H9 (cell line): ENCODE results near the gene TNIK. TPM values are rescaled to one million over a fixed set of nuclear protein-coding genes. Genes with fewer than 3 reads are reported as not detected.

Experiments
- DNase-seq: peaks from one replicate; pipeline ENCODE4 v3.0.0-alpha.2; 2017
- H2AFZ ChIP-seq: one replicate; pipeline ENCODE4 v1.6.1; 2013; ENCODE audit warnings: mild to moderate bottlenecking, low read length, control low read depth, moderate library complexity
- H2AK5ac ChIP-seq: 2 replicates; pipeline ENCODE4 v1.6.1; 2013; ENCODE audit warnings: low read length, control low read depth, mixed read lengths; ENCODE audit not compliant: insufficient read length
- H2BK120ac ChIP-seq: one replicate; pipeline ENCODE4 v1.6.1; 2013; ENCODE audit warnings: low read depth, mild to moderate bottlenecking, low read length, control low read depth, inconsistent platforms; ENCODE audit not compliant: poor library complexity, severe bottlenecking
- H2BK12ac ChIP-seq: 2 replicates; pipeline ENCODE4 v1.6.1; 2013; ENCODE audit warnings: low read length, control low read depth, mixed read lengths, low read depth; ENCODE audit not compliant: insufficient read length
- H2BK15ac ChIP-seq: 2 replicates; pipeline ENCODE4 v1.6.1; 2013; ENCODE audit warnings: low read depth, low read length, control low read depth
- H2BK20ac ChIP-seq: one replicate; pipeline ENCODE4 v1.6.1; 2013; ENCODE audit warnings: low read depth, mild to moderate bottlenecking, low read length, control low read depth, inconsistent platforms; ENCODE audit not compliant: poor library complexity, severe bottlenecking
- H2BK5ac ChIP-seq: 2 replicates; pipeline ENCODE4 v1.6.1; 2013; ENCODE audit warnings: low read length, control low read depth, mixed read lengths; ENCODE audit not compliant: insufficient read length
- H3K14ac ChIP-seq: 2 replicates; pipeline ENCODE4 v1.6.1; 2013; ENCODE audit warnings: low read length, control low read depth; ENCODE audit not compliant: insufficient read depth
- H3K18ac ChIP-seq: 2 replicates; pipeline ENCODE4 v1.6.1; 2013; ENCODE audit warnings: low read depth, mild to moderate bottlenecking, mixed read lengths, low read length, control low read depth; ENCODE audit not compliant: insufficient read length
- H3K23ac ChIP-seq: 2 replicates; pipeline ENCODE4 v1.6.1; 2013; ENCODE audit warnings: low read length, control low read depth, mixed read lengths, low read depth; ENCODE audit not compliant: insufficient read length
- H3K23me2 ChIP-seq: 2 replicates; pipeline ENCODE4 v1.6.1; 2013; ENCODE audit warnings: low read depth, mild to moderate bottlenecking, mixed read lengths, low read length, control low read depth; ENCODE audit not compliant: insufficient read length, poor library complexity, severe bottlenecking
- H3K27ac ChIP-seq: 2 replicates; pipeline ENCODE4 v1.5.1; 2013; ENCODE audit warnings: low read length, control low read depth, mixed read lengths, low read depth; ENCODE audit not compliant: insufficient read length
- H3K27me3 ChIP-seq: 2 replicates; pipeline ENCODE4 v1.6.1; 2013; ENCODE audit warnings: low read length, control low read depth, inconsistent platforms; ENCODE audit not compliant: insufficient read depth
- H3K4ac ChIP-seq: 2 replicates; pipeline ENCODE4 v1.6.1; 2013; ENCODE audit warnings: low read depth, mild to moderate bottlenecking, control low read depth, inconsistent platforms, low read length, moderate library complexity
- H3K4me1 ChIP-seq: 2 replicates; pipeline ENCODE4 v1.6.1; 2013; ENCODE audit warnings: low read length, control low read depth, inconsistent platforms; ENCODE audit not compliant: insufficient read depth
- H3K4me2 ChIP-seq: 2 replicates; pipeline ENCODE4 v1.6.1; 2013; ENCODE audit warnings: low read length, control low read depth, mixed read lengths; ENCODE audit not compliant: insufficient read length, insufficient read depth
- H3K56ac ChIP-seq: 2 replicates; pipeline ENCODE4 v1.6.1; 2013; ENCODE audit warnings: low read depth, mild to moderate bottlenecking, mixed read lengths, low read length, control low read depth; ENCODE audit not compliant: insufficient read length
- H3K79me1 ChIP-seq: 2 replicates; pipeline ENCODE4 v1.6.1; 2013; ENCODE audit warnings: low read depth, mild to moderate bottlenecking, moderate library complexity, low read length, control low read depth, inconsistent platforms; ENCODE audit not compliant: insufficient read depth, poor library complexity, severe bottlenecking
- H3K79me2 ChIP-seq: 2 replicates; pipeline ENCODE4 v1.6.1; 2013; ENCODE audit warnings: low read length, control low read depth, inconsistent platforms; ENCODE audit not compliant: insufficient read depth
- H3K9ac ChIP-seq: 2 replicates; pipeline ENCODE4 v1.6.1; 2013; ENCODE audit warnings: low read length, control low read depth, mixed read lengths; ENCODE audit not compliant: insufficient read length; ENCODE audit errors: extremely low read depth
- H3K9me3 ChIP-seq: one replicate; pipeline ENCODE4 v1.6.1; 2013; ENCODE audit warnings: low read depth, low read length, inconsistent platforms; ENCODE audit not compliant: control insufficient read depth
- H3T11ph ChIP-seq: one replicate; pipeline ENCODE4 v1.6.1; 2013; ENCODE audit warnings: mild to moderate bottlenecking, low read length, control low read depth, inconsistent platforms
- H4K20me1 ChIP-seq: one replicate; pipeline ENCODE4 v1.6.1; 2013; ENCODE audit not compliant: control insufficient read depth, insufficient read length, insufficient read depth
- H4K5ac ChIP-seq: 2 replicates; pipeline ENCODE4 v1.6.1; 2013; ENCODE audit warnings: low read depth, mild to moderate bottlenecking, mixed read lengths, low read length, control low read depth; ENCODE audit not compliant: insufficient read length
- H4K8ac ChIP-seq: replicated peaks from 2 replicates; pipeline ENCODE4 v1.6.1; 2013; ENCODE audit warnings: low read length, control low read depth, mixed read lengths, low read depth; ENCODE audit not compliant: insufficient read length
- H4K91ac ChIP-seq: 2 replicates; pipeline ENCODE4 v1.6.1; 2013; ENCODE audit warnings: low read depth, mild to moderate bottlenecking, moderate library complexity, mixed read lengths, low read length, control low read depth; ENCODE audit not compliant: insufficient read length
- H3K27ac Mint-ChIP-seq, 3 experiments: 2 replicates in 2 of 3; 3 replicates in 1 of 3; pipeline ENCODE4 v1.8.0; 2020 to 2021; ENCODE audit warnings: mixed read lengths in 3 of 3, mild to moderate bottlenecking in 1 of 3, moderate library complexity in 1 of 3
- H3K27me3 Mint-ChIP-seq: 2 replicates; pipeline ENCODE4 v1.8.0; 2021; ENCODE audit warnings: low read depth, mild to moderate bottlenecking, moderate library complexity, mixed read lengths
- H3K36me3 Mint-ChIP-seq, 3 experiments: 2 replicates in 2 of 3; 3 replicates in 1 of 3; pipeline ENCODE4 v1.8.0; 2020 to 2021; ENCODE audit warnings: low read depth in 3 of 3, mixed read lengths in 3 of 3; ENCODE audit not compliant: insufficient read depth in 1 of 3
- H3K4me1 Mint-ChIP-seq, 2 experiments: 2 replicates each; pipeline ENCODE4 v1.8.0; 2020; ENCODE audit warnings: mixed read lengths in 2 of 2
- H3K4me3 Mint-ChIP-seq, 2 experiments: 2 replicates in 1 of 2; 3 replicates in 1 of 2; pipeline ENCODE4 v1.8.0; 2020 to 2021; ENCODE audit warnings: mild to moderate bottlenecking in 2 of 2, mixed read lengths in 2 of 2, moderate library complexity in 1 of 2
- H3K9me3 Mint-ChIP-seq, 2 experiments: 2 replicates in 1 of 2; 3 replicates in 1 of 2; pipeline ENCODE4 v1.8.0; 2020; ENCODE audit warnings: mild to moderate bottlenecking in 2 of 2, mixed read lengths in 2 of 2, moderate library complexity in 1 of 2
- CTCF ChIP-seq: fragments of 200-600 bp; sonication (generic); conservative IDR thresholded peaks from 3 replicates; pipeline ENCODE4 v1.8.0; 2021; ENCODE audit warnings: antibody characterized with exemption, mild to moderate bottlenecking
- WGBS: extraction: QIAGEN DNeasy Blood & Tissue Kit; methylation state at CpG from one replicate; pipeline ENCODE4 v1.1.7; 2013; ENCODE audit warnings: missing lambda C conversion rate, low lambda C conversion rate, mixed read lengths; ENCODE audit not compliant: insufficient read length; ENCODE audit errors: extremely low coverage; 5-methylcytosine and 5-hydroxymethylcytosine counted together
- total RNA-seq: library from RNA; stranded (reverse); gene quantifications from 2 replicates; pipeline ENCODE4 v1.2.1, GENCODE V29; 2021

TNIK gene
- total RNA-seq, 1 experiment from 2014 or later, result 15.9 TPM

- peaks cover 19 to 26% of the 10 kb centered on the region in 2 experiments for H3K4me1 Mint-ChIP-seq
- no peak overlapping the region for H3K4me3 Mint-ChIP-seq
- Histone ChIP-seq H2BK5ac (no peak overlapping the region), H2BK15ac (no peak overlapping the region), H4K20me1 (no peaks in the 10 kb centered on the region), H3K4ac (no peak overlapping the region), H3K27me3 (no peaks in the 10 kb centered on the region), H3K4me1 (peaks cover 7% of the 10 kb centered on the region; the same call in 1 of the 2 replicates), H2AFZ (no peak overlapping the region), H3K23me2 (no peaks in the 10 kb centered on the region), H2BK20ac (no peak overlapping the region), H3K56ac (no peak overlapping the region), H2BK12ac (no peak overlapping the region), H4K5ac (no peak overlapping the region), H3K9me3 (no peaks in the 10 kb centered on the region), H3K14ac (no peak overlapping the region), H3T11ph (no peak overlapping the region), H3K18ac (no peak overlapping the region), H3K79me2 (no peaks in the 10 kb centered on the region), H4K91ac (no peak overlapping the region), H3K23ac (no peak overlapping the region), H4K8ac (no peak overlapping the region), H2AK5ac (no peak overlapping the region), H3K4me2 (no peak overlapping the region), H2BK120ac (no peak overlapping the region), H3K9ac (no peak overlapping the region), H3K79me1 (no peaks in the 10 kb centered on the region), H3K27ac (no peak overlapping the region)
- DNase-seq, result no peak
- H3K9me3 Mint-ChIP-seq, result no peaks in the 10 kb centered on the region; a peak in 1 of 5 replicates
- TF ChIP-seq CTCF, result no peak
- H3K27ac Mint-ChIP-seq, result peak overlapping the region in 1 of 3 experiments; percentile 36; a peak in 1 of 7 replicates
- H3K27me3 Mint-ChIP-seq, result no peaks in the 10 kb centered on the region
- H3K36me3 Mint-ChIP-seq, result no peaks in the 10 kb centered on the region; a peak in 1 of 7 replicates
- no CpG with 5 or more reads among the region's 9 CpGs for WGBS
Observed at GRCh38 chr3:171239757-171240503, 220.3 kb downstream of the TNIK start.
